ENCODE data around the gene TMEM184A. TPM values are rescaled to one million over a fixed set of nuclear protein-coding genes. Genes with fewer than 3 reads are reported as not detected.

Gene TMEM184A
- total RNA-seq, 1 donor from 2014 or later: not detected

GRCh38 chr7:1554333-1555045, 1.5 kb downstream of the TMEM184A start:
- no peak for FAIRE-seq
- DNase-seq (ENCODE audit: low spot score in 2 of 2): no peak

- FAIRE-seq: no peak
- DNase-seq (ENCODE audit: low spot score in 2 of 2): no peak
Measured at GRCh38 chr7:1553512-1554210, 2.3 kb downstream of the TMEM184A start.

DNA sequence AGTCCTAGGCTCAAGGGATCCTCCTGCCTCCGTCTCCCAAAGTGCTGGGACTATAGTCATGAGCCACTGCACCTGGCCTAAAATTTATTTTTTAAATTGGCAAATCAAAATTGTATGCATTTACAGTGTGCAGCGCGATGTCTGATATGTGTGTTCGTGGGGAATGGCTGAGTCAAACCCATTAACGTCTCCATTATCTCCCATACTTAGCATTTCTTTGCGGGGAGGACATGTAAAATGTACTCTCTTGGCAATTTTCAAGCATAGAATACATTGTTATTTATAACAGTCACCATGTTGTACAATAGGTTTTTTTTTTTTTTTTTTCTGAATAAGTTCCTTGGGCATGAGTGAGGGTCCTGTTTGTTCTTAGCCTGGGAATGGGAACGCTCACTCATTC, 3.8 kb downstream of the TMEM184A start:
- no peak for DNase-seq (ENCODE audit: low spot score in 2 of 2)
- FAIRE-seq: no peak

- no peak for FAIRE-seq
- DNase-seq (ENCODE audit: low spot score in 2 of 2): no peak
Measured at GRCh38 chr7:1550846-1551155, 5.2 kb downstream of the TMEM184A start.

- FAIRE-seq (no peak), DNase-seq (ENCODE audit: low spot score in 2 of 2) (no peak)
Measured at GRCh38 chr7:1550005-1550845, 5.8 kb downstream of the TMEM184A start.

GRCh38 chr7:1549357-1550004, 6.5 kb downstream of the TMEM184A start:
- DNase-seq (ENCODE audit: low spot score in 2 of 2) (no peak), FAIRE-seq (no peak)

GRCh38 chr7:1548944-1549343, 7.1 kb downstream of the TMEM184A start:
- DNase-seq (ENCODE audit: low spot score in 2 of 2) (no peak), FAIRE-seq (no peak)

DNA sequence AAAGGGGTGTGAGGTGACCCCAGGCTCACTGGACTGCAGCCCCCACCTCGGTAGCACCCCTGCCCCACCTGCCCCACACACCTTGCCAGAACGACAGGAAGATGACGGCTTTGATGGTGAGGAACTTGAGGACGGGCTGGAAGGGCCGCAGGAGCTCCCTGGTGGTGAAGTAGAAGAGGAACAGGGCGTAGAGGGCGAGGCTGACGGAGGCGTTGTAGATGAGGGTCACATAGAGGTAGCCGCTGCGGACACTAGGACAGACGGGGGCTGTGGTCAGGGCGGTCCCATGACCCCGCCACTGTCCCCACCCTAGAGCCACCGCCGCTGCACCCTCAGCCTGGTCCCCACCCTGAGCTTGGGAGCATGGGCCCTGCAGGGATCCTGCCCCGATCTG, 7.6 kb downstream of the TMEM184A start:
- FAIRE-seq (no peak), DNase-seq (ENCODE audit: low spot score in 2 of 2) (no peak)

- no peak for FAIRE-seq
- no peak for DNase-seq (ENCODE audit: low spot score in 2 of 2)
Measured at GRCh38 chr7:1547777-1548437, 8.1 kb downstream of the TMEM184A start.

DNA sequence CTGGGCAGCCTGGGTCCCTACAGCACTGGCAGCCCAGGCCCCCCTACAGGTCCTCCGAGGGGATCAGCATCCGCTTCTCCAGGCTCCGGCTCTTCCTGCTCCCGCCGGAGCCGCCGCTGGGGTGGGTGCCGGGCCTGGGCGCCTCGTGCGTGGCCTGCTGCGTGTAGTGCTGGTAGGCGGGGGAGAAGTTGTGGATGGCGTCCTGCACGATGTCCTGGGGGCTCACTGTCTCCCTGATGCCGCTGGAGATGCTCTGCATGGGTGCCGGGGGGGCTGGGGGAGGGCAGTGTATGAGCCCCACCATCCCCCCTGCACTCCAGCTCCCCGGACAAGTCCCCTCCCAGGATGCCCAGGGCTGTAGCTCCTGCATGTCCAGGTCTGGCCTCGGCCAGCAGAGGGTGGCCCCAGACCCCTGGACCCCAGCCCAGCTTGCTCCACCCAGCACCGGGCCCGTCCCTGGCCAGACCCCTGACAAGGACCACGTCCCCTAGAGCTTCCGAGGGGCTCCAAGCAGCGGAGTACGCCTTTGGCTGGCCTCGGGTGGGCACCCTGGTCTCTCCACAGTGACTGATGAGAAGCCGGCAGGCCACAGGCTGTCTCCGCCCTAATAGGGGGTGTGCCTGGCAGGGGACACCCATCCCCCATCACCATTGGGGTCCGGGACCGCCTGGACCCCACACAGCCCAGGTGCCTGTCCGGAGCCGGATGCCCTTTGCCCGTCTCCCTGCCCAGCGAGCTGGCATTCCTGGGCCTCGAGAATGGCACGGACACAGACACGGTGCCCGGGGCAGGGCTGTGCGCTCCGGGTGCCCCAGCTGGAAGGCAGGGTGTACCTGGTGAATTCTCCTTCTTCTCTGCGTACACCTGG, 8.9 kb downstream of the TMEM184A start:
- FAIRE-seq: no peak
- DNase-seq (ENCODE audit: low spot score in 2 of 2): no peak

GRCh38 chr7:1546274-1546908, 9.6 kb downstream of the TMEM184A start:
- FAIRE-seq: no peak
- no peak for DNase-seq (ENCODE audit: low spot score in 2 of 2)

DNA sequence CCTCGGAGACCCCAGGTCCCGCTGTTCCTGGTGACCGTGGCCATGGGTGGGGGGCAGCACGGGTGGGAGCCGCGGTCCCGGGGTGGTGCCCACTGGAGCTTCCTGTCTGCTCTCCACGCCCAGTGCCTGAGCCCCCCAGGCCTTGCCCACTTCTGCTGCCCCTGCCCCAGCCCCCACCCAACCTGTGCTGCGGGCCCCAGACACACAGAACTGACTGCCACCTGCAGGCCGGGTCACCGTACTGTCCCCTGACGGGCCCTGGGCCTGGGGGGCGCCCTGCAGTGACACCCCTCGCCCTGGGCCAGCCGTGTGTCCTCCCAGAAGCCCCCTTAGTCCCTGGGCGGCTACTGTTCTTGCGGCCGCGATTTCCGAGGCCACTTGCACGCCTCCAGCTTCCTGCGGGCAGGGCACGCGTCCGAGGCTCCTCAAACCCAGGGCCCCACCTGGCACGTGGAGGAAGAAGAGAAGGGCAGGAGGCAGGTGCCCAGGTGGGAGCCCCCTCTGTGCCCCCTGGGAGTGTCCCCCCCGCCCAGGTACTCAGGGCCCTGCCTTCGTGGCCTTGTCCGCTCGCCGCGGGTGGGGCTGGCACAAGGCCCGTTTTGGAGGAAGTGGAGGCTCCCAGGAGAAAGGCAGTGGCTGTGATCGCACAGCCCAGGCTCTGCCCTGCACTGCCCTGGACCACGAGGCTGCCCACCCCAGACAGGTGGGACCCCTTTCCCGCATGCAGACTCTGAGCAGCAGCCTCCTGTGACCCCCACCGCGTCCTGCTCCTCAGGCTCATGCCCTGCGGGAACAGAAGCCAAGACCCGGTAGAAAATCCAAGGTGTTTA, 10.4 kb downstream of the TMEM184A start:
- DNase-seq (ENCODE audit: low spot score in 2 of 2) (no peak), FAIRE-seq (no peak)

DNA sequence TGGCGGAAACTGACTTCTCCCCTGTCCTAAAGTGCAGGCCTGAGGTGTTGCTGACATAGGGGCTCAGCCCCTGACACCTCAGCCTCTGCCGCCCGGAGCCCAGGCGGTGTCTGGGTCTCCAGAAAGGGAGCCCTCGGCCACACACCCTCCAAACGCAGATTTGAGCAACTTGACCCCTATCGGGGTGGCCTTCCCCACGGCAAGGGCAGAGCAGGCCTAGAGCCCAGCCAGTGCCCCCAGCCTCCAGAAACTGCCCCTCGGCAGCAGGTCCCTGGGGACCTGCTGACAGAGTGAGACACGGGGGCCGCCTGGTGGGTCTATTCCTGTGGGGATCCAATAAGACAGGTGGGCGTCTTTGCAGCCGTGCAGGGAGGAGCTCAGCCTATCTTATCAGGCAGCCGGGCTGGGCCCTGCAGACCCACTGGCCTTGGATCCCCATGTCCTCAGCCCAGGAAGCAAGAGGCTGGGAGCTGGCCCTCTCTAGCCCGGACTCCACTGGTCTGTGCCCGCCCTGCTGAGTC, 11.0 kb downstream of the TMEM184A start:
- FAIRE-seq (no peak), DNase-seq (ENCODE audit: low spot score in 2 of 2) (no peak)

DNA sequence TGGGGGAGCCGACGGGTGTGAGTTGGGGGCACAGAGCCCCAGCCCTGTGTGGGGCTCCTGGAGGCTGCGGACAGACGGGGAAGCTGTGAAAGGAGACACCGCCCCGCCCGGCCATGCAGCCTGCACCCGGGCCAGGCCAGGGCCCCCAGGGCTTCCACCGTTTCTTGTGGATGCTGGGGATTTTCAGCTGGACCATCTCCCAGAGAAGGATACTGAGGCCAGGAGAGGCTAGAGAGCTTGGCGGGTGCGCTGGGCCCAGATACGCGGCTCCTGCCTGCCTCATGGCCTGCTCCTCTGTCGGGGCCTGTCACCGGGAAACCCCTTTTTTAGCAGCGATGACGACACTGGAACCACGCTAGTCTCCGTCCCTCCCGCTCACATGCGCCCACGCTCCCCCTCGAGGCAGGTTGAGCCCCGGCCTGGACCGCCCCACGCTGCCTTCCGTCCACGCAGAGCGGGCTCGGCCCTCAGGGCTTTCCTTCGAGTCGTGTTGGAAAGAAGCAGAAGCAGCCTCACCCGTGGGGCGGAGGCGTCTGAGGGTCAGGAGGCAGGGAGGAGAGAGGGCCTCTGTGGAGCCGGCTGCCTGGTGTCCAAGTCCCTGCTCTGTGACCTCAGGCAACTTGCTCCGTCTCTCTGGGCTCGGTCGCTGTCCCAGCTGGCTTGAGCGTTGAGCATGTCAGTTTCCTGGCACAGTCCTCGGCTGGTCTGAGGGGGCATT, 11.7 kb downstream of the TMEM184A start:
- DNase-seq (ENCODE audit: low spot score in 2 of 2) (no peak), FAIRE-seq (no peak)

DNA sequence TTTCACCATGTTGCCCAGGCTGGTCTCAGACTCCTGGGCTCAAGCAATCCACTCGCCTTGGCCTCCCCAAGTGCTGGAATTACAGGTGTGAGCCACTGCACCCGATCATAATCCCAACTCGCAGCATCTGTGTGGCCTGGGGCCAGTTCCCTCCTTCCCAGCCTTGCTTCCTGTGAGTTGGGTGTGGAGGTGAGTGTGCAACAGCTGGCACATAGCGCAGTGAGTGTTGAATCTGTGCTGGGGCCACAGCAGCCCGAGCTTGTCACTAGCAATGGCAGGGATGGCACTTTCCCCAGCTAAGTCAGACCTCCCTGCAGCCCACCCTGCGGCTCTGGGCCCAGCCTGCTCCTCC, 12.2 kb downstream of the TMEM184A start:
- no peak for DNase-seq (ENCODE audit: low spot score in 2 of 2)
- no peak for FAIRE-seq

DNA sequence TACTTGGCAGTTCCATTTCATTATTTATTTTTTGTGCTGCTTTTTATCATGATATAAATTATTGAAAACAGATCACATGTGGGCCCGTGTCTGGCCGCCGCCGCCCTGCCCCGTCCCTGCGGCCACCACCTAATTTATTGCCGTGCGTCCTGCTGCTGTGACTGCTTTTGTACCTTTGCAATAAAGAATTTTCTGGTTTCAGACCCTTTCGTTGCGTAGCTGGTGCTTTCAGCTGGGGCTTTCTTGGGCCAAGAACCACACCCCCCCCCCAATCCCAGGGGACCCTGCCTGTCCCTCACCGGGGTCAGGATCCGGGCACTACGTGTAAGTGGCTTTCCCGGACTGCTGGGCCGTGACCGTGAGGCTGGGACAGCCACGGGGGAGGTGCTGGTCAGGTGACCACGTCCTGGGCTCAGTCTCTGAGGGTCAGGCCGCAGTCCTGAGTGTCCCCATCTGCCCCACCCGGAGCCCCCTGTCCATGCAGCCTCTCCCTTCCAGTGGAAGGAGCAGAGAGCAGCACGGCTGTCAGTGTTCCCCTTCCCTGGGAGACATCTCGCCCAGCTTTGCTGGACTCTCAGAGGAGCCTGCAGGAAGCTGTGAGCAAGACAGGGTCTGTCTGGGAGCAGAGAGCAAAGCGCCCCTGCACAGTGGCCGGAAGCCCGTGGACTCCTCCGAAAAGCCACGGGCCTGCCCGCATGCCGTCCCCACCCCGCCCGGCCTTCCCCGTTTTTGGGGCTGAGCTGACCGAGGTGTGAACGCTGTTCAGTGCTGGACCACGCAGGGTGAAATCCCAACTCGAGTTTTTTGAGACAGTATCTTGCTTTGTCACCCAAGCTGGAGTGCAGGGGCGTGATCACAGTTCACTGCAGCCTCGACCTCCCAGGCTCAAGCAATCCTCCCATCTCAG, 12.9 kb downstream of the TMEM184A start:
- no peak for FAIRE-seq

More for the DNA sequence above, 12.9 kb downstream of the TMEM184A start:
- DNase-seq (ENCODE audit: low spot score in 2 of 2): no peak
